ENCODE data around the gene TBC1D5.

DNA sequence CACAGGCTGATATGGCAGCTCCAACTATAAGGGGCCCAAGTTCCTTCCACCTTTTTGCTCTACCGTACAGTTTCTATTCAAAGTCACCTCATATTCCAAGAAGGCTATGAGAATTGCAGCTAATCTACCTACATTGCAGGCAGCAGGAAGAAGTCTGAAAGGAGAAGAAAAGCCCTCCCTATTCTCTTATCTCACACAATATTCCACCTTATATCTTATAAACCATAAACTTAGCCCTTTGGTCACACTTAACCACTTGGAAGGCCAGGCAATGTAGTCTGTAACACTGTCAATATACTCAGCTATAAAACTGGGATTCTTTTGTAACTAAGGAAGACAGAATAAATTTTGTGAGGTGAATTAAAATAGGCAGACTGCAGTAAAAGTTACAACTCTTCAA, 54.9 kb downstream of the TBC1D5 start:
- TF ChIP-seq, protein P1, sequence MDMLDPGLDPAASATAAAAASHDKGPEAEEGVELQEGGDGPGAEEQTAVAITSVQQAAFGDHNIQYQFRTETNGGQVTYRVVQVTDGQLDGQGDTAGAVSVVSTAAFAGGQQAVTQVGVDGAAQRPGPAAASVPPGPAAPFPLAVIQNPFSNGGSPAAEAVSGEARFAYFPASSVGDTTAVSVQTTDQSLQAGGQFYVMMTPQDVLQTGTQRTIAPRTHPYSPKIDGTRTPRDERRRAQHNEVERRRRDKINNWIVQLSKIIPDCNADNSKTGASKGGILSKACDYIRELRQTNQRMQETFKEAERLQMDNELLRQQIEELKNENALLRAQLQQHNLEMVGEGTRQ (IDR thresholded peaks at IDR 0.05; ENCODE audit: low read depth, low read length), result no peak
- no peak for TF ChIP-seq POLR2A (IDR thresholded peaks at IDR 0.05; ENCODE audit: low read depth, low read length)
- TF ChIP-seq, protein P2, sequence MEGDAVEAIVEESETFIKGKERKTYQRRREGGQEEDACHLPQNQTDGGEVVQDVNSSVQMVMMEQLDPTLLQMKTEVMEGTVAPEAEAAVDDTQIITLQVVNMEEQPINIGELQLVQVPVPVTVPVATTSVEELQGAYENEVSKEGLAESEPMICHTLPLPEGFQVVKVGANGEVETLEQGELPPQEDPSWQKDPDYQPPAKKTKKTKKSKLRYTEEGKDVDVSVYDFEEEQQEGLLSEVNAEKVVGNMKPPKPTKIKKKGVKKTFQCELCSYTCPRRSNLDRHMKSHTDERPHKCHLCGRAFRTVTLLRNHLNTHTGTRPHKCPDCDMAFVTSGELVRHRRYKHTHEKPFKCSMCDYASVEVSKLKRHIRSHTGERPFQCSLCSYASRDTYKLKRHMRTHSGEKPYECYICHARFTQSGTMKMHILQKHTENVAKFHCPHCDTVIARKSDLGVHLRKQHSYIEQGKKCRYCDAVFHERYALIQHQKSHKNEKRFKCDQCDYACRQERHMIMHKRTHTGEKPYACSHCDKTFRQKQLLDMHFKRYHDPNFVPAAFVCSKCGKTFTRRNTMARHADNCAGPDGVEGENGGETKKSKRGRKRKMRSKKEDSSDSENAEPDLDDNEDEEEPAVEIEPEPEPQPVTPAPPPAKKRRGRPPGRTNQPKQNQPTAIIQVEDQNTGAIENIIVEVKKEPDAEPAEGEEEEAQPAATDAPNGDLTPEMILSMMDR (conservative IDR thresholded peaks at IDR 0.05; ENCODE audit: low read depth, low read length), result no peak
- no peak for TF ChIP-seq CHD1 (IDR thresholded peaks at IDR 0.05; ENCODE audit: low read depth, low read length)
- TF ChIP-seq RCOR1 (IDR thresholded peaks at IDR 0.05; ENCODE audit: insufficient replicate concordance, low read length), result no peak
- no peak for TF ChIP-seq RAD21 (IDR thresholded peaks at IDR 0.05; ENCODE audit: low read length)
- TF ChIP-seq, protein P3, sequence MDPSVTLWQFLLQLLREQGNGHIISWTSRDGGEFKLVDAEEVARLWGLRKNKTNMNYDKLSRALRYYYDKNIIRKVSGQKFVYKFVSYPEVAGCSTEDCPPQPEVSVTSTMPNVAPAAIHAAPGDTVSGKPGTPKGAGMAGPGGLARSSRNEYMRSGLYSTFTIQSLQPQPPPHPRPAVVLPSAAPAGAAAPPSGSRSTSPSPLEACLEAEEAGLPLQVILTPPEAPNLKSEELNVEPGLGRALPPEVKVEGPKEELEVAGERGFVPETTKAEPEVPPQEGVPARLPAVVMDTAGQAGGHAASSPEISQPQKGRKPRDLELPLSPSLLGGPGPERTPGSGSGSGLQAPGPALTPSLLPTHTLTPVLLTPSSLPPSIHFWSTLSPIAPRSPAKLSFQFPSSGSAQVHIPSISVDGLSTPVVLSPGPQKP (IDR thresholded peaks at IDR 0.05; ENCODE audit: borderline replicate concordance, low read depth, low read length), result no peak
- TF ChIP-seq NFE2L2 (IDR thresholded peaks at IDR 0.05; ENCODE audit: low read depth, low read length), result no peak
- no peak for TF ChIP-seq CEBPB (IDR thresholded peaks at IDR 0.05; ENCODE audit: low read depth, low read length)
- no peak for TF ChIP-seq FOS (IDR thresholded peaks at IDR 0.05; ENCODE audit: low read depth, low read length)
- TF ChIP-seq BHLHE40 (IDR thresholded peaks at IDR 0.05; ENCODE audit: low read depth, low read length), result no peak
- no peak for TF ChIP-seq MAFK (IDR thresholded peaks at IDR 0.05; ENCODE audit: low read depth, low read length)

Data from IMR-90 (cell line).